K562 (cell line): Measurements from ENCODE around the gene NEMP1. TPM values are rescaled to one million over a fixed set of nuclear protein-coding genes. Genes with fewer than 3 reads are reported as not detected.

Experiments used
- HMG20A ChIP-seq: fragments of 450-650 bp; formaldehyde crosslinking; conservative IDR thresholded peaks from 2 replicates; pipeline ENCODE4 v1.4.0; 2020; ENCODE audit warnings: mild to moderate bottlenecking, mixed read lengths
- POLR3A ChIP-seq: IDR thresholded peaks from 2 replicates; pipeline ENCODE4 v1.6.1; 2011; ENCODE audit warnings: borderline replicate concordance, mild to moderate bottlenecking, moderate library complexity; ENCODE audit not compliant: insufficient read length, insufficient read depth; ENCODE audit errors: extremely low read depth
- PPARD ChIP-seq: fragments of 250-450 bp; sonication (Bioruptor Pico); IDR thresholded peaks from 2 replicates; pipeline ENCODE4 v1.8.0; 2022; ENCODE audit warnings: inconsistent platforms, mild to moderate bottlenecking, moderate library complexity
- SMARCA4 ChIP-seq: fragments of 450-650 bp; IDR thresholded peaks from 2 replicates; pipeline ENCODE4 v1.6.1; 2016
- SREBF2 ChIP-seq: sonication (generic); formaldehyde crosslinking; IDR thresholded peaks from 2 replicates; pipeline ENCODE4 v1.4.0; 2020; ENCODE audit warnings: mild to moderate bottlenecking, missing genetic modification reagents
- TCFL5 ChIP-seq: fragments of 250-450 bp; sonication (Bioruptor Pico); conservative IDR thresholded peaks from 2 replicates; pipeline ENCODE4 v1.6.1; 2021; ENCODE audit warnings: mild to moderate bottlenecking, moderate library complexity, matching md5 sums
- ZNF324 ChIP-seq: fragments of 250-450 bp; sonication (Bioruptor Pico); IDR thresholded peaks from 2 replicates; pipeline ENCODE4 v1.4.0; 2020; ENCODE audit warnings: mild to moderate bottlenecking
- polyA plus RNA-seq, 8 experiments: library from polyadenylated mRNA; depleted of rRNA in 4 of 8; stranded (reverse) in 5 of 8; unstranded in 3 of 8; fragments of >200 nt; fragmentation: Nextera tagmentation in 2 of 8; fragmentation: Illumina TruSeq in 1 of 8; extraction: Ambion mirVana in 2 of 8; extraction: Trizol in 1 of 8; gene quantifications; 2 replicates each; pipeline versions ENCODE4 v1.2.1 to v1.2.3, GENCODE V29; 2011 to 2014; ENCODE audit warnings: inconsistent platforms in 1 of 8, missing spikeins in 1 of 8
- total RNA-seq, 7 experiments: library from RNA; depleted of rRNA in 6 of 7; stranded (reverse); fragments of >200 nt in 6 of 7; fragmentation: Illumina TruSeq in 2 of 7; extraction: Trizol in 2 of 7; gene quantifications; 2 replicates each; pipeline versions ENCODE4 v1.2.1 to v1.2.3, GENCODE V29; 2011 to 2021; ENCODE audit warnings: low replicate concordance in 1 of 7
- TF ChIP-seq, protein P1 (sequence below): fragments of 250-450 bp; sonication (Bioruptor Pico); IDR thresholded peaks from 2 replicates; pipeline ENCODE4 v1.4.0; 2020
- TF ChIP-seq, protein P2 (sequence below): sonication (generic); formaldehyde crosslinking; IDR thresholded peaks from 2 replicates; pipeline ENCODE4 v1.4.0; 2020; ENCODE audit warnings: mild to moderate bottlenecking, missing genetic modification reagents

Gene NEMP1
- total and polyA plus RNA-seq, 9 of the 15 experiments (the other 6 are each of a cell fraction or from before 2014, with no cell fraction given): 9.5 to 82.2 (median 41.2) TPM

DNA sequence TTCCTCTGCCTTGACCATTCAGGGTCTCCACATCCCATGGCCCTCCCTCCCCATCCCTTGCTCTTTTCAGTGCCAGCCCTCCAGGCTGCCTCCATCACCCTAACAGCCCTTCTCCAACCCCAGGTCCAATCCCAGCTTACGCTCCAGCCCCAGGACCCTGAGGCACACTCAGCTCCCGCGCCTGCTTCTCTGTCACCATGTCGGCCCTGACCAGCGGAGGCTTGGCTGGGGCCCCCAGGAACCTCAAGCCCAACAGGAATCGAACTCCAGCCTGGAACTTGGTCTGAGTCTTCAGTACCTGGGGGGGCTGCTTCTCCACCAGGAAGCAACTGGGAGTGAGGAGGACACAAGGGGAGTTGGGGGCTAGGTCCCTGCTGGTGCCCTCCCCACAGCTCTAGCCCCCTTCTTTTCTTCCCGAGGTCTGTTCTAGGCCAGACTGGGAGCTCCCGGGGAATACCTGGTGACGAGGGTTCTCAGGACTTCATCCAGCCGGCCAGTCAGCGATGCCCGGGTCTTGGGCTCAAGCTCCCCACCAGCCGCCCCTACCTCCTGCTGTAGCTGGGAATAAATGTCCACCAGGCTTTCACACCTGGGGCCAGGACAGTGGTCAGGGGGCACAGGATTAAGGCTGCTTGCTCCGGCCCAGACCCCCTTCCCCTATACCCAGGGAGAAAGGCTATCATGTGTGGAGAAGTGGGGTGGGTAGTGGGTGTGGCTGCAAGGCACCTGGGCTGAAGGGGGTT is 26.6 kb upstream of the NEMP1 start (continued):
- TF ChIP-seq, protein P1, sequence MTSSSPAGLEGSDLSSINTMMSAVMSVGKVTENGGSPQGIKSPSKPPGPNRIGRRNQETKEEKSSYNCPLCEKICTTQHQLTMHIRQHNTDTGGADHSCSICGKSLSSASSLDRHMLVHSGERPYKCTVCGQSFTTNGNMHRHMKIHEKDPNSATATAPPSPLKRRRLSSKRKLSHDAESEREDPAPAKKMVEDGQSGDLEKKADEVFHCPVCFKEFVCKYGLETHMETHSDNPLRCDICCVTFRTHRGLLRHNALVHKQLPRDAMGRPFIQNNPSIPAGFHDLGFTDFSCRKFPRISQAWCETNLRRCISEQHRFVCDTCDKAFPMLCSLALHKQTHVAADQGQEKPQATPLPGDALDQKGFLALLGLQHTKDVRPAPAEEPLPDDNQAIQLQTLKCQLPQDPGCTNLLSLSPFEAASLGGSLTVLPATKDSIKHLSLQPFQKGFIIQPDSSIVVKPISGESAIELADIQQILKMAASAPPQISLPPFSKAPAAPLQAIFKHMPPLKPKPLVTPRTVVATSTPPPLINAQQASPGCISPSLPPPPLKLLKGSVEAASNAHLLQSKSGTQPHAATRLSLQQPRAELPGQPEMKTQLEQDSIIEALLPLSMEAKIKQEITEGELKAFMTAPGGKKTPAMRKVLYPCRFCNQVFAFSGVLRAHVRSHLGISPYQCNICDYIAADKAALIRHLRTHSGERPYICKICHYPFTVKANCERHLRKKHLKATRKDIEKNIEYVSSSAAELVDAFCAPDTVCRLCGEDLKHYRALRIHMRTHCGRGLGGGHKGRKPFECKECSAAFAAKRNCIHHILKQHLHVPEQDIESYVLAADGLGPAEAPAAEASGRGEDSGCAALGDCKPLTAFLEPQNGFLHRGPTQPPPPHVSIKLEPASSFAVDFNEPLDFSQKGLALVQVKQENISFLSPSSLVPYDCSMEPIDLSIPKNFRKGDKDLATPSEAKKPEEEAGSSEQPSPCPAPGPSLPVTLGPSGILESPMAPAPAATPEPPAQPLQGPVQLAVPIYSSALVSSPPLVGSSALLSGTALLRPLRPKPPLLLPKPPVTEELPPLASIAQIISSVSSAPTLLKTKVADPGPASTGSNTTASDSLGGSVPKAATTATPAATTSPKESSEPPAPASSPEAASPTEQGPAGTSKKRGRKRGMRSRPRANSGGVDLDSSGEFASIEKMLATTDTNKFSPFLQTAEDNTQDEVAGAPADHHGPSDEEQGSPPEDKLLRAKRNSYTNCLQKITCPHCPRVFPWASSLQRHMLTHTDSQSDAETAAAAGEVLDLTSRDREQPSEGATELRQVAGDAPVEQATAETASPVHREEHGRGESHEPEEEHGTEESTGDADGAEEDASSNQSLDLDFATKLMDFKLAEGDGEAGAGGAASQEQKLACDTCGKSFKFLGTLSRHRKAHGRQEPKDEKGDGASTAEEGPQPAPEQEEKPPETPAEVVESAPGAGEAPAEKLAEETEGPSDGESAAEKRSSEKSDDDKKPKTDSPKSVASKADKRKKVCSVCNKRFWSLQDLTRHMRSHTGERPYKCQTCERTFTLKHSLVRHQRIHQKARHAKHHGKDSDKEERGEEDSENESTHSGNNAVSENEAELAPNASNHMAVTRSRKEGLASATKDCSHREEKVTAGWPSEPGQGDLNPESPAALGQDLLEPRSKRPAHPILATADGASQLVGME (CRISPR knock-in tag): no peak
- no peak for TF ChIP-seq POLR3A
- TF ChIP-seq SMARCA4: no peak
- TF ChIP-seq ZNF324 (CRISPR knock-in tag): no peak
- TF ChIP-seq SREBF2 (CRISPR knock-in tag): no peak
- TF ChIP-seq, protein P2, sequence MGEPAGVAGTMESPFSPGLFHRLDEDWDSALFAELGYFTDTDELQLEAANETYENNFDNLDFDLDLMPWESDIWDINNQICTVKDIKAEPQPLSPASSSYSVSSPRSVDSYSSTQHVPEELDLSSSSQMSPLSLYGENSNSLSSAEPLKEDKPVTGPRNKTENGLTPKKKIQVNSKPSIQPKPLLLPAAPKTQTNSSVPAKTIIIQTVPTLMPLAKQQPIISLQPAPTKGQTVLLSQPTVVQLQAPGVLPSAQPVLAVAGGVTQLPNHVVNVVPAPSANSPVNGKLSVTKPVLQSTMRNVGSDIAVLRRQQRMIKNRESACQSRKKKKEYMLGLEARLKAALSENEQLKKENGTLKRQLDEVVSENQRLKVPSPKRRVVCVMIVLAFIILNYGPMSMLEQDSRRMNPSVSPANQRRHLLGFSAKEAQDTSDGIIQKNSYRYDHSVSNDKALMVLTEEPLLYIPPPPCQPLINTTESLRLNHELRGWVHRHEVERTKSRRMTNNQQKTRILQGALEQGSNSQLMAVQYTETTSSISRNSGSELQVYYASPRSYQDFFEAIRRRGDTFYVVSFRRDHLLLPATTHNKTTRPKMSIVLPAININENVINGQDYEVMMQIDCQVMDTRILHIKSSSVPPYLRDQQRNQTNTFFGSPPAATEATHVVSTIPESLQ (CRISPR knock-in tag): no peak
- no peak for TF ChIP-seq HMG20A (CRISPR knock-in tag)
- TF ChIP-seq TCFL5: no peak
- TF ChIP-seq PPARD (CRISPR knock-in tag): no peak
